ENCODE results near the gene CGB1. TPM values are rescaled to one million over a fixed set of nuclear protein-coding genes. Genes with fewer than 3 reads are reported as not detected.

Gene CGB1
- total RNA-seq, 2 experiments from 2014 or later: not detected

GRCh38 chr19:49004133-49004532, 32.6 kb downstream of the CGB1 start:
- ChIA-PET CTCF (interaction anchor here (0.6 kb wide), 1 partner anchor 157 kb away, joined by 4 read pairs; no protein-coding TSS in a partner anchor), POLR2A (no interaction called here)
- no peaks in the 10 kb centered on the region for H3K9me3 ChIP-seq (ENCODE audit: control insufficient read depth in 1 of 2, insufficient read depth in 1 of 2, low read length in 2 of 2)
- peaks cover 6% of the 10 kb centered on the region for H3K4me1 Mint-ChIP-seq (ENCODE audit: low read depth)
- no peak overlapping the region for H3K4me3 ChIP-seq (ENCODE audit: low read length)
- H3K36me3 Mint-ChIP-seq (ENCODE audit: low read depth): peaks cover 54% of the 10 kb centered on the region
- H3K27ac Mint-ChIP-seq: no peak overlapping the region
- H3K36me3 ChIP-seq (ENCODE audit: insufficient read depth, low read length): peaks cover 42% of the 10 kb centered on the region
- no peaks in the 10 kb centered on the region for H3K27me3 ChIP-seq (ENCODE audit: control insufficient read depth in 1 of 2, insufficient read depth in 2 of 2, low read length in 2 of 2)
- DNase-seq: no peak
- no peak overlapping the region for H3K27ac ChIP-seq (ENCODE audit: low read depth in 1 of 2, low read length in 2 of 2)
- intact Hi-C loops (cut with DNase I, micrococcal nuclease): no loop called here
- H3K9me3 Mint-ChIP-seq: no peaks in the 10 kb centered on the region
- H3K4me1 ChIP-seq (ENCODE audit: insufficient read depth, low read length): peaks cover 5% of the 10 kb centered on the region
- ATAC-seq (ENCODE audit: poor library complexity): no peak
- TF ChIP-seq CTCF (IDR thresholded peaks at IDR 0.05): no peak
- H3K4me3 Mint-ChIP-seq: no peak overlapping the region
- H3K27me3 Mint-ChIP-seq: no peaks in the 10 kb centered on the region

- Mint-ChIP-seq H3K36me3 (ENCODE audit: low read depth) (peaks cover 27% of the 10 kb centered on the region), H3K4me3 (no peak overlapping the region), H3K27me3 (no peaks in the 10 kb centered on the region), H3K27ac (no peak overlapping the region), H3K9me3 (no peaks in the 10 kb centered on the region), H3K4me1 (ENCODE audit: low read depth) (peaks cover 24% of the 10 kb centered on the region)
- H3K36me3 ChIP-seq (ENCODE audit: insufficient read depth, low read length): peaks cover 17% of the 10 kb centered on the region
- peaks cover 13% of the 10 kb centered on the region for H3K4me1 ChIP-seq (ENCODE audit: insufficient read depth, low read length)
- DNase-seq: peak; percentile 61 to 82 (median 68)
- peak; percentile 94 for ATAC-seq (ENCODE audit: poor library complexity)
- H3K4me3 ChIP-seq (ENCODE audit: low read length): no peak overlapping the region
- POLR2A ChIA-PET: interaction anchor here (1.0 to 1.1 kb wide), 2 partner anchors 18 to 29 kb away, joined by 3 to 4 read pairs; no protein-coding TSS in a partner anchor
- no peak overlapping the region for H3K27ac ChIP-seq (ENCODE audit: low read depth in 1 of 2, low read length in 2 of 2)
- H3K27me3 ChIP-seq (ENCODE audit: control insufficient read depth in 1 of 2, insufficient read depth in 2 of 2, low read length in 2 of 2): no peaks in the 10 kb centered on the region
- peak; percentile 63 for TF ChIP-seq CTCF (IDR thresholded peaks at IDR 0.05)
- H3K9me3 ChIP-seq (ENCODE audit: control insufficient read depth in 1 of 2, insufficient read depth in 1 of 2, low read length in 2 of 2): no peaks in the 10 kb centered on the region
- CTCF ChIA-PET: interaction anchor here (0.6 to 1.5 kb wide), 13 partner anchors 12 to 480 kb away, joined by 3 to 7 read pairs (median 3); a partner anchor contains a TSS
- intact Hi-C loops (cut with DNase I, micrococcal nuclease): loop anchor here (1.0 to 10.0 kb wide), 6 partner anchors 83 to 635 kb away; partner anchors contain the start of genes SLC17A7 (in 1 of the 2), SYNGR4 (in 1 of the 2) and TMEM143 (in 1 of the 2)
Measured at GRCh38 chr19:48999481-49000325, 37.0 kb downstream of the CGB1 start.

- no peak overlapping the region for H3K27ac Mint-ChIP-seq
- H3K4me3 Mint-ChIP-seq: no peak overlapping the region
- peak; percentile 33 for TF ChIP-seq CTCF (IDR thresholded peaks at IDR 0.05)
- H3K4me1 Mint-ChIP-seq (ENCODE audit: low read depth): peaks cover 35% of the 10 kb centered on the region
- H3K27me3 Mint-ChIP-seq: no peaks in the 10 kb centered on the region
- ATAC-seq (ENCODE audit: poor library complexity): no peak
- intact Hi-C loops (cut with DNase I, micrococcal nuclease): loop anchor here in 1 of 2 experiments (5.0 to 10.0 kb wide), 4 partner anchors 84 to 633 kb away; partner anchors contain the start of genes SLC17A7, SYNGR4 and TMEM143
- Histone ChIP-seq H3K4me3 (ENCODE audit: low read length) (no peak overlapping the region), H3K9me3 (ENCODE audit: control insufficient read depth in 1 of 2, insufficient read depth in 1 of 2, low read length in 2 of 2) (no peaks in the 10 kb centered on the region), H3K27ac (ENCODE audit: low read depth in 1 of 2, low read length in 2 of 2) (no peak overlapping the region), H3K27me3 (ENCODE audit: control insufficient read depth in 1 of 2, insufficient read depth in 2 of 2, low read length in 2 of 2) (no peaks in the 10 kb centered on the region), H3K4me1 (ENCODE audit: insufficient read depth, low read length) (peaks cover 23% of the 10 kb centered on the region), H3K36me3 (ENCODE audit: insufficient read depth, low read length) (peaks cover 2% of the 10 kb centered on the region)
- POLR2A ChIA-PET: no interaction called here
- peak in 12 of 14 experiments; percentile 22 to 66 (median 42) for DNase-seq
- H3K36me3 Mint-ChIP-seq (ENCODE audit: low read depth): peaks cover 18% of the 10 kb centered on the region
- H3K9me3 Mint-ChIP-seq: no peaks in the 10 kb centered on the region
- CTCF ChIA-PET: interaction anchor here (1.6 kb wide), 1 partner anchor 109 kb away, joined by 5 read pairs; no protein-coding TSS in a partner anchor
Measured at GRCh38 chr19:48997972-48998371, 38.7 kb downstream of the CGB1 start.
